Osteocyte (in vitro differentiated cells): ENCODE results near the gene PHACTR2. TPM values are rescaled to one million over a fixed set of nuclear protein-coding genes. Genes with fewer than 3 reads are reported as not detected.
A peak's percentile ranks its signal among the peaks of the same experiment; 100 is the strongest.

Experiments used
- DNase-seq: peaks from one replicate; pipeline ENCODE4 v3.0.0; 2021; ENCODE audit warnings: mixed read lengths; ENCODE audit not compliant: unreplicated experiment; ENCODE audit errors: extremely low spot score
- H3K27ac Mint-ChIP-seq: one replicate; pipeline ENCODE4 v1.8.0; 2021; ENCODE audit warnings: mild to moderate bottlenecking, mixed read lengths; ENCODE audit not compliant: unreplicated experiment
- H3K27me3 Mint-ChIP-seq: one replicate; pipeline ENCODE4 v1.8.0; 2021; ENCODE audit warnings: mixed read lengths; ENCODE audit not compliant: unreplicated experiment
- H3K36me3 Mint-ChIP-seq: one replicate; pipeline ENCODE4 v1.8.0; 2021; ENCODE audit warnings: mixed read lengths; ENCODE audit not compliant: unreplicated experiment
- H3K4me1 Mint-ChIP-seq: one replicate; pipeline ENCODE4 v1.8.0; 2021; ENCODE audit warnings: mixed read lengths; ENCODE audit not compliant: unreplicated experiment
- H3K4me3 Mint-ChIP-seq: one replicate; pipeline ENCODE4 v1.8.0; 2021; ENCODE audit warnings: mild to moderate bottlenecking, moderate library complexity, mixed read lengths; ENCODE audit not compliant: unreplicated experiment
- H3K9me3 Mint-ChIP-seq: one replicate; pipeline ENCODE4 v1.8.0; 2021; ENCODE audit warnings: mixed read lengths; ENCODE audit not compliant: unreplicated experiment
- CTCF ChIP-seq: fragments of 200-600 bp; sonication (generic); IDR thresholded peaks from 2 replicates; pipeline ENCODE4 v1.5.0; 2021; ENCODE audit warnings: antibody characterized with exemption, mild to moderate bottlenecking, moderate library complexity
- total RNA-seq: library from RNA; stranded (reverse); gene quantifications from 2 replicates; pipeline ENCODE4 v1.2.1, GENCODE V29; 2021

Gene PHACTR2
- total RNA-seq, 1 donor from 2014 or later = 312 TPM

DNA sequence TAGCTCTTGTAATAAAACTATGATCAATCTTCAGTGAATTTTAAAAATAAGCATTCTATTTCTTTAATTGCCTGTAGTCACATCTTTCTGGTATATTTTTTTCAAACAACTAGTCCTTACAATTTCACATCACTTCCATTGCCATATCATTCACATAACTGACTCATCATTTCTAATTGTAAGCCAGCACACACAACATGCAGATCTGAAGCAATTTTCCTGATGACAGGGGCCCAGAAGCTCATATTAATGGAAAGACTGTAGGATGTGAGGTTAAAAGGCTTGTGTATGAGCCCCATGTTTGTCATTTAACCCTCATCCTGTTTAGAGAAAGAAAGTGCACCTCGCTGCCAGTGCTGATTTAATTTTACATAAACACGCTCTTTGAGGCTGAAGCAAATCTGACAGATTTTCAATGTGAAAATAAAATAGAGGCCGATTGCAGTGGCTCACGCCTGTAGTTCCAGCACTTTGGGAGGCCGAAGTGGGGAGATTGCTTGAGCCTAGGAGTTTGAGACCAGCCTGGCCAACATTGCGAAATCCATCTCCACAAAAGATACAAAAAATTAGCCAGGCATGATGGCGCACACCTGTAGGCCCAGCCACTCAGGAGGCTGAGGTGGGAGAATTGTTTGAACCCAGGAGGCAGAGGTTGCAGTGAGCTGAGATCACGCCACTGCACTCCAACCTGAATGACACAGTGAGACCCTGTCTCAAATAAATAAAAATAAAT, 125.2 kb downstream of the PHACTR2 start:
- Mint-ChIP-seq H3K9me3 (peaks cover 15% of the 10 kb centered on the region), H3K36me3 (peaks cover 74% of the 10 kb centered on the region), H3K27ac (no peak overlapping the region), H3K27me3 (no peaks in the 10 kb centered on the region), H3K4me3 (no peak overlapping the region), H3K4me1 (peaks cover 42% of the 10 kb centered on the region)
- no peak for DNase-seq
- no peak for TF ChIP-seq CTCF

DNA sequence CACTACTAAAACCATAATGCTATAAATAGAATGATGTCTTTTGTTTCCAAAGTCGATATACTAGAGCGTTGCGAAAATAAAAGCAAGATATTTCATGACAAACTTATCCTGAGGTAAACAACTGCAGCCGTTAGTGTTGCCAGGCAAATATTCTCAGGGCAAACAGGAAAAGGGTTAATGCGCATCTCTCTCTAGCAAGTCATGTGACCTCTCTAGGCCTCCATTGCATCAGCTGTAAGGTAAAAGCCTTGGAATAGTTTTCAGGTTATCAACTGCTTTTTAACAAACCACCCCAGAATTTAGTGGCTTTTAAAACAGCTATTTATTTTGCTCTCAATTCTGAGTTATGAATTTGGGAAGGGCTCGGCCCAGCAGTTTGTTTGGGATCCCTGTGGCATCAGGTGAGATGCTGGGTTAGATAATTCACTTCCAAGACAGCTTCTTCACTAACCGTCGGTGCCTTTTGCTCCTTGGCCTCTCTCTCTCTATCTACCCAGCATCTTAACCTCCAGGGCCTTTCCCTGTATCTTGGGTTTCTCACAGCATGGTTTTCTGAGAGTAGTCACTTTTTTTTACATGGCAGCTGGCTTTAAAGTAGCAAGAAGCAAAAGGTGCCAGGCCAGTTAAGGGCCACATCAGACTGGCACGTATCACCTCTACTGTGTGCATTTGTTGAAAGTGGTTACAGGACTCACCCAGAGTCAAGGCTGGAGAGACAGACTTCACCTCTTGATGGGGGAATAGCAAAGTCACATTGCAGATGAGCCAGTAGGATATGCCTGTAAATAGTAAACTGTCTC, 126.2 kb downstream of the PHACTR2 start:
- H3K27me3 Mint-ChIP-seq = no peaks in the 10 kb centered on the region
- H3K36me3 Mint-ChIP-seq = peaks cover 72% of the 10 kb centered on the region

GRCh38 chr6:143804835-143805239, 127.1 kb downstream of the PHACTR2 start:
- Mint-ChIP-seq H3K27me3 (no peaks in the 10 kb centered on the region), H3K27ac (peak overlapping the region; percentile 90), H3K4me1 (peaks cover 47% of the 10 kb centered on the region), H3K36me3 (peaks cover 66% of the 10 kb centered on the region), H3K9me3 (peaks cover 7% of the 10 kb centered on the region), H3K4me3 (no peak overlapping the region)
- DNase-seq = no peak
- TF ChIP-seq CTCF = no peak

More for the DNA sequence above, 126.2 kb downstream of the PHACTR2 start:
- H3K27ac Mint-ChIP-seq = peak overlapping the region; percentile 90
- H3K9me3 Mint-ChIP-seq = peaks cover 14% of the 10 kb centered on the region
- H3K4me1 Mint-ChIP-seq = peaks cover 45% of the 10 kb centered on the region
- no peak for DNase-seq
- H3K4me3 Mint-ChIP-seq = no peak overlapping the region
- TF ChIP-seq CTCF = no peak

- TF ChIP-seq CTCF = no peak
- peaks cover 47% of the 10 kb centered on the region for H3K4me1 Mint-ChIP-seq
- no peaks in the 10 kb centered on the region for H3K27me3 Mint-ChIP-seq
- H3K4me3 Mint-ChIP-seq = no peak overlapping the region
- DNase-seq = no peak
- no peaks in the 10 kb centered on the region for H3K9me3 Mint-ChIP-seq
- H3K36me3 Mint-ChIP-seq = peaks cover 53% of the 10 kb centered on the region
- peak overlapping the region; percentile 90 for H3K27ac Mint-ChIP-seq
Measured at GRCh38 chr6:143806282-143807102, 128.7 kb downstream of the PHACTR2 start.
